NCI-H460 (cell line): ENCODE data around the gene LIMCH1. TPM values are rescaled to one million over a fixed set of nuclear protein-coding genes. Genes with fewer than 3 reads are reported as not detected.

Source experiments
- DNase-seq: peaks from one replicate; pipeline ENCODE4 v3.0.0-alpha.2; 2016; ENCODE audit warnings: low read depth; ENCODE audit errors: extremely low read depth
- total RNA-seq: library from RNA; depleted of rRNA; stranded (reverse); fragments of >200 nt; shearing (Covaris generic); gene quantifications from 2 replicates; pipeline ENCODE4 v1.2.3, GENCODE V29; 2014; rRNA removed

Gene LIMCH1
- total RNA-seq, 1 experiment from 2014 or later: 308 TPM

- no peak for DNase-seq
Observed at GRCh38 chr4:41749631-41750039, 211.7 kb downstream of the LIMCH1 start.

Other genes with a start within 250 kb of the LIMCH1 start
- not detected in 2 replicates for gene PHOX2B, start 210.6 kb downstream of the LIMCH1 start, total RNA-seq